Measurements from ENCODE around the gene PEAK1.

DNA sequence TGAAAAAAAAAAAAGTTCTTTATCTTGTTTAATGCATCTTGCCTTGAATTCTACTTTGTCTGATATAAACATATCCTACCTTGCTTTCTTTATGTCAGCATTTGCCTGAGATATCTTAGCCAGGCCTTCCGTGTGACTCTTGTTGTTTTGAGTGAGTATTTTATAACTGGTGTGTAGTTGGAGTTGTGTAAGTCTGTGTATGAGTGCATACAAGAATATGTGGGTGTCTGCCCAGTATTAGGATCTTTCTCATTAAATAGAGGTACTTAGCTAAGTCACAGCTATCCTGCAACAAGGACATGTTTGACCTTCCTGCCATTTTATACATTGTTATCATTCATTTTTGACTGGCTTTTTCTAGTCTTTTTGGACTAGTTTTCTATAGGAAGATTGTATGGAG lies 326.5 kb downstream of the PEAK1 start:
- no peak for TF ChIP-seq EZH2 (IDR thresholded peaks at IDR 0.05; ENCODE audit: low read length, missing control alignments)
- TF ChIP-seq, protein P1, sequence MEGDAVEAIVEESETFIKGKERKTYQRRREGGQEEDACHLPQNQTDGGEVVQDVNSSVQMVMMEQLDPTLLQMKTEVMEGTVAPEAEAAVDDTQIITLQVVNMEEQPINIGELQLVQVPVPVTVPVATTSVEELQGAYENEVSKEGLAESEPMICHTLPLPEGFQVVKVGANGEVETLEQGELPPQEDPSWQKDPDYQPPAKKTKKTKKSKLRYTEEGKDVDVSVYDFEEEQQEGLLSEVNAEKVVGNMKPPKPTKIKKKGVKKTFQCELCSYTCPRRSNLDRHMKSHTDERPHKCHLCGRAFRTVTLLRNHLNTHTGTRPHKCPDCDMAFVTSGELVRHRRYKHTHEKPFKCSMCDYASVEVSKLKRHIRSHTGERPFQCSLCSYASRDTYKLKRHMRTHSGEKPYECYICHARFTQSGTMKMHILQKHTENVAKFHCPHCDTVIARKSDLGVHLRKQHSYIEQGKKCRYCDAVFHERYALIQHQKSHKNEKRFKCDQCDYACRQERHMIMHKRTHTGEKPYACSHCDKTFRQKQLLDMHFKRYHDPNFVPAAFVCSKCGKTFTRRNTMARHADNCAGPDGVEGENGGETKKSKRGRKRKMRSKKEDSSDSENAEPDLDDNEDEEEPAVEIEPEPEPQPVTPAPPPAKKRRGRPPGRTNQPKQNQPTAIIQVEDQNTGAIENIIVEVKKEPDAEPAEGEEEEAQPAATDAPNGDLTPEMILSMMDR (conservative IDR thresholded peaks at IDR 0.05 in 1 of 2, IDR thresholded peaks at IDR 0.05 in 1 of 2; ENCODE audit: low read depth in 1 of 2, low read length in 2 of 2) = no peak

Data from fibroblast of lung (primary cell).